ENCODE results near the gene PFKL.

DNA sequence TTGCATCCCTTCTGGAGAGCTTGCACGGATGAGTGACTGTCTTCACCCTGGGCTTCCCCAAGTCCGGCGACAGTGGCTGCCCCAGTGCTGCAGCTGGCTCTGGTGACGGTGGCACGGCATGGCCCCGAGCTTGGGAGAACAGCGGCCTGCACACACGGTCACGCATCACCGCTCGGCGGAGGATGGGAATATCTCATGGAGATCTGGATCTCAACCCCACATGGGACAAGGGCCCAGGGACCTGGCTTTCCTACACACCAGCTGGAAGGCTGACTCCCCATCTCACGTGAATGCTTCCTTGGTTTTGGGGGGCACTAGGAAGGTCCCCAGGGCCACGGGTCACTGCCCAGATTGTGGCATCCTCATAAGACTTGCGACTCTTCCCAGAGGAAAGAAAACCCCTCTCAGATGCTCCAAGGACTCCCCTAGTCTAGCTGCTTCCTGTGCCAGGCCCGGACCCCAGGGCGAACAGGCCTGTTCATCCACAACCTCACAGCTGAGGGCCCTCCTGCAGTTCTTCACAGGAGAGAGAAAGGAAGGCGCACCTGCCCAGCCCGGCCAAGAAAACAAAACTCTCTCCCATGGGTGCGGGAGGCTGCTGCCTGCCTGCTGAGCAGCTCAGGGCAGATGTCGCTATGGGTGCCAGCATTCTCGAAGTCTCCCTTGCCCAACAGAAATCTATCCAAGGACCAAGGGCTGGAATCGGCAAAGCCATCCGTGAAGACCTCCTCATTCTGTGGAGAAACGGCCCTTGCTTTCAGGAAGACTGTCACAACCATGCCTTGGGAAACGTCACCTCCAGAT, 29.4 kb downstream of the PFKL start:
- no peak for TF ChIP-seq POLR2A (IDR thresholded peaks at IDR 0.05)
- no peak for TF ChIP-seq EP300 (IDR thresholded peaks at IDR 0.05)
- TF ChIP-seq, protein P1, sequence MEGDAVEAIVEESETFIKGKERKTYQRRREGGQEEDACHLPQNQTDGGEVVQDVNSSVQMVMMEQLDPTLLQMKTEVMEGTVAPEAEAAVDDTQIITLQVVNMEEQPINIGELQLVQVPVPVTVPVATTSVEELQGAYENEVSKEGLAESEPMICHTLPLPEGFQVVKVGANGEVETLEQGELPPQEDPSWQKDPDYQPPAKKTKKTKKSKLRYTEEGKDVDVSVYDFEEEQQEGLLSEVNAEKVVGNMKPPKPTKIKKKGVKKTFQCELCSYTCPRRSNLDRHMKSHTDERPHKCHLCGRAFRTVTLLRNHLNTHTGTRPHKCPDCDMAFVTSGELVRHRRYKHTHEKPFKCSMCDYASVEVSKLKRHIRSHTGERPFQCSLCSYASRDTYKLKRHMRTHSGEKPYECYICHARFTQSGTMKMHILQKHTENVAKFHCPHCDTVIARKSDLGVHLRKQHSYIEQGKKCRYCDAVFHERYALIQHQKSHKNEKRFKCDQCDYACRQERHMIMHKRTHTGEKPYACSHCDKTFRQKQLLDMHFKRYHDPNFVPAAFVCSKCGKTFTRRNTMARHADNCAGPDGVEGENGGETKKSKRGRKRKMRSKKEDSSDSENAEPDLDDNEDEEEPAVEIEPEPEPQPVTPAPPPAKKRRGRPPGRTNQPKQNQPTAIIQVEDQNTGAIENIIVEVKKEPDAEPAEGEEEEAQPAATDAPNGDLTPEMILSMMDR (IDR thresholded peaks at IDR 0.05), result no peak
- TF ChIP-seq POLR2AphosphoS5 (IDR thresholded peaks at IDR 0.05), result no peak
